HUES48 (cell line): ENCODE measurements around the gene VSIR.

ENCODE experiments used
- H3K27ac ChIP-seq: one replicate; pipeline ENCODE4 v1.7.0; 2013; ENCODE audit warnings: low read depth, low read length, inconsistent platforms
- H3K27me3 ChIP-seq: 2 replicates; pipeline ENCODE4 v1.6.1; 2013; ENCODE audit warnings: mild to moderate bottlenecking, low read length; ENCODE audit not compliant: control insufficient read depth, insufficient read depth
- H3K36me3 ChIP-seq: 2 replicates; pipeline ENCODE4 v1.6.1; 2013; ENCODE audit warnings: low read length; ENCODE audit not compliant: control insufficient read depth, insufficient read depth
- H3K4me1 ChIP-seq: 2 replicates; pipeline ENCODE4 v1.6.1; 2013; ENCODE audit warnings: mild to moderate bottlenecking, low read length; ENCODE audit not compliant: control insufficient read depth, insufficient read depth
- H3K4me3 ChIP-seq: 2 replicates; pipeline ENCODE4 v1.5.1; 2013; ENCODE audit warnings: mild to moderate bottlenecking, low read depth, low read length
- H3K9ac ChIP-seq: 2 replicates; pipeline ENCODE4 v1.6.1; 2013; ENCODE audit warnings: mild to moderate bottlenecking, low read depth, low read length, moderate library complexity
- H3K9me3 ChIP-seq: 2 replicates; pipeline ENCODE4 v1.6.1; 2013; ENCODE audit warnings: low read length; ENCODE audit not compliant: control insufficient read depth, insufficient read depth

The VSIR gene

DNA sequence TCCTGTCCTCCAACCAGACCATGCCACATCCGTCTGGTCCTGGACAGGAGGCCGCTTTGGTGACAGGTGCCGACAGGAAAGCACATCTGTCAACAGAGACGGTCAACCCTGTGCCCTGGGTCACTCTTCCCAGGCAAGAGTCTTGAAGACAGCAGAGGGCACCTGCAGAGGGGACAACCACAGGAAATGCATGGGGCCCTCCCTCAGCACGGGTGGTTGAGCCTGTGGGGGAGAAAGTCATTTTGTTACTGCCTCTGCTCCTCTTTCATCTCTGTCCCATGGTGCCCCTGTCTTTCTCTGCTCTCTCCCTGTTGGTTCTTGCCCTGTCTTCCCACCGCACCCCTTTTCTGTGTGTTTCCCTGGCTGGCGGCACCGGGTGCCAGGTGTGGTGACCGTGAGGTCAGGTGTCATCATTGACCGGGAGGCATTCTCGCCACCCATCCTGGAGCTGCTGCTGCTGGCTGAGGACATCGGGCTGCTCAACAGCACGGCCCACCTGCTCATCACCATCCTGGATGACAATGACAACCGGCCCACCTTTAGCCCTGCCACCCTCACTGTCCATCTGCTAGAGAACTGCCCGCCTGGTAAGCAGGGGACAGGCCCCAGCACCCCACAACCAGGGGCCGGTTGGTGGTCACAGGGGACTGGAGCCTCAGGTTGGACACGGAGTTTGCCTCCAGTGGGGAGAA, 17.6 kb upstream of the VSIR start:
- Histone ChIP-seq H3K36me3 (no peaks in the 10 kb centered on the region), H3K9ac (no peak overlapping the region), H3K9me3 (no peaks in the 10 kb centered on the region), H3K4me1 (no peaks in the 10 kb centered on the region), H3K27ac (no peak overlapping the region), H3K27me3 (no peaks in the 10 kb centered on the region), H3K4me3 (no peak overlapping the region)

DNA sequence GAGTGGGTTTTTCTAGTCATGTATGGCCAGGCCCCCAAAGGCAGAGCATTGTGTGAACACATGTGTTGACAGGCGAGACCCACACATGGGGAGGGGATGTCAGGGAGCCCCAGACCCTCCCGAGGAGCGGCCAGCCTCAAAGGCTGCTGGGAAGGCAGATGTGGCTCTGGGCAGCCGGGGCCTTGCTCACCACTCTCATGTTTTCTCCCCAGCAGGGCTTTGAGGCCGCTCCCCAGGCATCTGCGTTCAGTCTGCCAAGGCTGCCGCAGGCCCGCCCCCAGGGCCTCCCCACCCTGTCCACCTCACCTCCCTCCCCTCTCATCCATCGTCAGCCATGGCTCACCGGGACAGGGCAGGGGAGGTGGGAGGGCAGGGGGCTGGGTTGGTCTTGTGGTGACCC, 16.6 kb upstream of the VSIR start:
- Histone ChIP-seq H3K9me3 (no peaks in the 10 kb centered on the region), H3K4me1 (no peaks in the 10 kb centered on the region), H3K4me3 (no peak overlapping the region), H3K36me3 (no peaks in the 10 kb centered on the region), H3K27ac (no peak overlapping the region), H3K27me3 (no peaks in the 10 kb centered on the region), H3K9ac (no peak overlapping the region)

DNA sequence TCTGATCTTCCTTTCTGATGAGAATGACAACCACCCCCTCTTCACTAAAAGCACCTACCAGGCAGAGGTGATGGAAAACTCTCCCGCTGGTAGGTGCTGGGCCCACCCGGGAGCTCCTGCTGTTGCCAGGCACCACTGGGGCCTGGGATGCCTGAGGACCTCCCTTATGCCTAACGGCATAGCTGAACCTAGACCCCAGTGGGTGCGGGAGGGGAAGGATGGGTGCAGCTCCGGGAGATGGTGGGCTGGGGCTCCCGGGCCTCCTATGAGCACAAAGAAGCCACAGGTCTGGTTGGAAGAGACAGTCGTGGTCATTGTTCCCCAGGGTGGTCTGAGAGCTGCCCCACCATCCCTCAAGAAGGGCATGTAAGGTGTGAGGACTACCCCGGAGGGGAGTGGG, 15.6 kb upstream of the VSIR start:
- no peaks in the 10 kb centered on the region for H3K36me3 ChIP-seq
- no peak overlapping the region for H3K4me3 ChIP-seq
- H3K27me3 ChIP-seq, result no peaks in the 10 kb centered on the region
- H3K9ac ChIP-seq, result no peak overlapping the region
- no peaks in the 10 kb centered on the region for H3K4me1 ChIP-seq
- no peaks in the 10 kb centered on the region for H3K9me3 ChIP-seq
- no peak overlapping the region for H3K27ac ChIP-seq

DNA sequence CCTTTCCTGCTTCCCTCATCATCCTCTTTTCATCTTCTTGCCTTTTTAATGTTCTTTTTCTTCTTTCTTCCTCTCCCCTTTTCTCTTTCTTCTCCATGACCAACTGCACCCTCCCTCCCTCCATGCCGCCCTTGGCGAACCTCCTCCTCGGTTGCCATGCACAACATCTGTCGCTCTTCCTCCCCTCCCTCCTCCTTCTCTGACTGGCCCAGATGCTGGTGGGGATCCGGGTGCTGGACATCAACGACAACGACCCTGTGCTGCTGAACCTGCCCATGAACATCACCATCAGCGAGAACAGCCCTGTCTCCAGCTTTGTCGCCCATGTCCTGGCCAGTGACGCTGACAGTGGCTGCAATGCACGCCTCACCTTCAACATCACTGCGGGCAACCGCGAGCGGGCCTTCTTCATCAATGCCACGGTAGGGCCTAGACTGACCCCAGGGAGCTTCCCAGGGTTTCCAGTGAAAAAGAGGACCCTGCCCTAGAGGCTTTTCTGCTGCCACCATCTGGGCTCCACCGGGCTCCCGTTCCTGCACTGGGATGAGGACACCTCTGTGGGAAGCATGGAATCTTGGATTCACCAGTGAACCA, 11.5 kb upstream of the VSIR start:
- H3K27me3 ChIP-seq, result no peaks in the 10 kb centered on the region
- peaks cover 3% of the 10 kb centered on the region; the same call in 1 of the 2 replicates for H3K4me1 ChIP-seq
- H3K9me3 ChIP-seq, result no peaks in the 10 kb centered on the region
- no peak overlapping the region for H3K27ac ChIP-seq
- no peak overlapping the region for H3K9ac ChIP-seq
- H3K36me3 ChIP-seq, result no peaks in the 10 kb centered on the region
- H3K4me3 ChIP-seq, result no peak overlapping the region

DNA sequence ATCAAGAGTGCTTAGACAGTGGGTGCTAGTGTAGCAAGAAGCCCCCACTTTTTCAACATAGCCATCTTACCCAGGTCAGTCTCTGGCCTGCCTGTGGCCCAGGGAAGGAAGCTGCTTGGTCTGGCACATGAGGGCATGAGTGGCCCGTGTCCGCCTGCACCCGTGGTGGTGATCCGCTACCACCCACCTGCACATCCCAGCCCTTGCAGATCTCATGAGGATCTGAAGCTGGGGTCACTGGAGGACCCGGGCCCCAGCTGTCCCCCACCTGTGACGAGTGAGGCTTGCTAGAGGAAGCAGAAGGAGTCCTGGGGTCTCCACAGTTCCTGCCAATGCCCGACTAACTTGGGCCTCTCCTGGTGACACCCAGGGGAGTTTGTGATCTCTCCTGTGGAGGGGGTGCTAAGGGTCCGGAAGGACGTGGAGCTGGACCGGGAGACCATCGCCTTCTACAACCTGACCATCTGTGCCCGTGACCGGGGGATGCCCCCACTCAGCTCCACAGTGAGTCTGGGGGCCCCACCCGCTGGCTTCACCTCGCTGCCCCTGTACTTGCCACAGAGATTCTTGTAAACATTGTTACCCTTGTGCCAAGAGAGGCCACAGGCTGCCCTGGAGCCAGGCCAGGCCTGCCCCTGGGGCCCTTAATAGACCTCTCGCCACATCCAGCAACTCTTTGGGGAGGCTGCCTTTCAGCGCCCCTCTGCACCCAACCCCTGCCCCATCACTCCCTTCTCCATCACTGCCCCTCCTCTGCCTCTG, 10.8 kb upstream of the VSIR start:
- Histone ChIP-seq H3K27ac (no peak overlapping the region), H3K9ac (no peak overlapping the region), H3K4me3 (no peak overlapping the region), H3K36me3 (no peaks in the 10 kb centered on the region), H3K4me1 (peaks cover 3% of the 10 kb centered on the region; the same call in 1 of the 2 replicates), H3K9me3 (no peaks in the 10 kb centered on the region), H3K27me3 (no peaks in the 10 kb centered on the region)

DNA sequence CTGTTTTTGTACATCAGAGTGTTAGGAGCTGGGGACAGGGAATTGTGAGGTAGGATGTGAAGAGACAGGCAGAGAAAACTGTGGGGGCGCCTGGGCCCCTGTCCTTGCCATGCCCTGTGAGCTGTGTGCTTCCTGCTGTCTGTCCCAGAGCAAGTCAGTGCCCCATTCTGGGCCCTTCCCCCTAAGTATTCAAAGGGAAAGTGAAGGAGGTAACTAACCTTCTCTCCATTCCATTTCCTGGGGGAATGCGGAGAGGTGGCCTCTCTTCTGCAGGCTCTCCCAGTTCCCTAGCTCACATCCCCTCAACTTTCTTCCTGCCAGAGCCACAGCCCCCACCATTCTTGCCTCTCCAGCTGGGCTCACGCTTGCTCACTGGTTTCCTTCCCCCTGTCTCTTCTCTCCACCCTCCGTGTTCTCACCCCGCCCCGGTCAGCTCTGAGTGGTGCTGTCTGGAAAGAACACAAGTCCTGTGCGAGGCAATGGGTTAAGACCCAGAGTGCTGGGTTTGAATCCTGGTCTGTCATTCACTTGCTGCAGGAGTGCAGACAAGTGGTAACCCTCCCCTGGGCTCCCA, 9.7 kb upstream of the VSIR start:
- no peak overlapping the region for H3K4me3 ChIP-seq
- no peaks in the 10 kb centered on the region for H3K9me3 ChIP-seq
- peaks cover 3% of the 10 kb centered on the region; the same call in 1 of the 2 replicates for H3K4me1 ChIP-seq
- H3K27ac ChIP-seq, result no peak overlapping the region
- no peaks in the 10 kb centered on the region for H3K27me3 ChIP-seq
- no peak overlapping the region for H3K9ac ChIP-seq
- H3K36me3 ChIP-seq, result no peaks in the 10 kb centered on the region

DNA sequence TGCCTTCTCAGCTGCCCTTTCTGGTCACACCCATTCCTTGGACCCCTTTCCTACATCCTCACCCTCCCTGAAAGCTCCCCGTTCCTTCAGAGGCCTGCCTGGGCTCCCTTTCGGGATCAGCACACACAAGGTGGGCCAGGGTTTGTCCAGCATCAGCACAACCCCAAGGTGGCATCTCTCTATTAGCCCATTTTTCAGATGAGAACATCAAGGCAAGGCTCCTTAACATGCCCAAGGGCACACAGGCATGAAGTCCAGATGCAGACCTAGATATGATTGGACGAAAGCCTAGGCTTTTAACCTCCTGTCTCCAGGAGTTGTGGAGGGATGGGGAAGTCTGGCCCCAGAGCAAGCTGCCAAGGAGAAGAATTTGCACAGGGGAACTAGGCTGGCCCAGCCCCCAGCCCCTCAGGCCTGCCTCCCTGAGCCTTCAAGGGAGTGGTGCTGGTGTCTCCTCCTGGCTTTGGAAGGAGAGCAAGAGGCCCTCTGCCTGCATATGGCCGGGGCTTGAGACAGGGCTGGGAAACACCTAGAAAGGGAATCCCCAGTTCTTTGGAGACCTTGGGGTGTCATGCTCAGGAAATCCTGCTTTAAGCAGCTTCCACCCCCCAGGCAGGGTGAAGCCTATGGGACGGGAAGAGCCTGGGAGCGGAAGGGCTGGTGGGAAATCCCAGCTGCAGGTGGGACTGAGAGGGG, 9.0 kb upstream of the VSIR start:
- Histone ChIP-seq H3K4me1 (peaks cover 3% of the 10 kb centered on the region; the same call in 1 of the 2 replicates), H3K4me3 (no peak overlapping the region), H3K9ac (no peak overlapping the region), H3K9me3 (no peaks in the 10 kb centered on the region), H3K27me3 (no peaks in the 10 kb centered on the region), H3K27ac (no peak overlapping the region), H3K36me3 (no peaks in the 10 kb centered on the region)

DNA sequence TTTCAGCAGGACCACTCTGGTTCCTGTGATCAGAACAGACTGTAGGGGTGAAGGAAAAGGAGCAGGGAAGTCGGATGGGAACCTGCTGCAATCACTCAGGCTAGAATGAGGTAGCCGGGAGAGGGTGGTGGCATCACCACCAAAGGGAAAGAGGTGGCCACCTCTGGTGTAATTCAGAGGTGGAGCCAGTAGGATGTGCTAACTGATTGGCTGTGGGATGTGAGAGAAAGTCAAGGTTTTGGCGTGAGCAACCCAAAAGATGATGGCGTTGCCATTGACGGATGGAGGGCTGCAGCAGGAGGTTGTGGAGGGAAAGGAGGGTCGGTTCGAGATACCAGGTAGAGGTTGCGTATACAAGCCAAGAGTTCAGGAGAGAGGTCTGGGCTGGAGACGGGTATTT, 7.4 kb upstream of the VSIR start:
- Histone ChIP-seq H3K27ac (no peak overlapping the region), H3K9ac (no peak overlapping the region), H3K4me3 (no peak overlapping the region)

DNA sequence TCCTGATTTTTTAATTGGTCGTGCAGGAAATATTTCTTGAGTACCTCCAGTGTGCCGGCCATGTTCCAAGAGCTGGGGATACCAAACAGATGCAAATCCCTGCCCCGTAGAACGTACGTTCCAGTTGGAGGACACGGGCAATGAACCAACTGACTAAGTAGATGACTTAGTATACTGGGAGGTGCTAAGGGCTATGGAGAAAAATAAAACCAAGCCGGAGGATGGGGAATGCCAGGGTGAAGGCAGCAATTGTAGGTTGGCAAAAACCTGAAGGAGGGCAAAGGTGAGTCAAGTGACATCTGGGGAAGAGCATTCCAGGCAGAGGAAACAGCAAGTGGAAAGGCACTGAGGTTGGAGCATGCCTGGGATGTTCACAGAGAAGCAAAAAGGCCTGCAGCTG, 6.8 kb upstream of the VSIR start:
- Histone ChIP-seq H3K27ac (no peak overlapping the region), H3K27me3 (no peaks in the 10 kb centered on the region), H3K36me3 (no peaks in the 10 kb centered on the region), H3K4me3 (no peak overlapping the region), H3K4me1 (peaks cover 3% of the 10 kb centered on the region; the same call in 1 of the 2 replicates), H3K9me3 (no peaks in the 10 kb centered on the region), H3K9ac (no peak overlapping the region)

More for the DNA sequence above, 7.4 kb upstream of the VSIR start:
- H3K4me1 ChIP-seq, result peaks cover 3% of the 10 kb centered on the region; the same call in 1 of the 2 replicates
- no peaks in the 10 kb centered on the region for H3K36me3 ChIP-seq
- no peaks in the 10 kb centered on the region for H3K27me3 ChIP-seq
- no peaks in the 10 kb centered on the region for H3K9me3 ChIP-seq

DNA sequence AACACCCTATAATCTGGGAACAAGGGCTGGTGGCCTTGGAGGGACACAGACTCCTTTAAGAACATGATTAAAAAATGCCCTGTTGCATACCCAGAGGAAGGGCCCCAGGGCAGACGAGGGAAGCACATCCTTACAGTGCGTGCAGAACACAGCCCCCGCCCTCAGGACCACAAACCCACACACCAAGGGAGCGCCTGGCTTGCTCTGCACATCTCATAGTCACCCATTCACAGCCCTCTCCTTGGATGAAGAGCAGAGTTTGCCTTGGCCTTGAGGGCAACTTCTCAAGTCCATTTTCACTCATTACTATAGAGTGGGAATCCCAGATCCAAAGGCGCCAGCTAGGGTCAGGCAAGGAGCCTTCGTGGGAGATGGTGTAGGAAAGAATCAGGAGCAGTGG, 6.3 kb upstream of the VSIR start:
- no peaks in the 10 kb centered on the region for H3K36me3 ChIP-seq
- H3K4me1 ChIP-seq, result peaks cover 3% of the 10 kb centered on the region; the same call in 1 of the 2 replicates
- H3K27me3 ChIP-seq, result no peaks in the 10 kb centered on the region
- no peak overlapping the region for H3K4me3 ChIP-seq
- no peak overlapping the region for H3K27ac ChIP-seq
- no peak overlapping the region for H3K9ac ChIP-seq
- no peaks in the 10 kb centered on the region for H3K9me3 ChIP-seq
